Measurements from ENCODE around the gene SGCD.

DNA sequence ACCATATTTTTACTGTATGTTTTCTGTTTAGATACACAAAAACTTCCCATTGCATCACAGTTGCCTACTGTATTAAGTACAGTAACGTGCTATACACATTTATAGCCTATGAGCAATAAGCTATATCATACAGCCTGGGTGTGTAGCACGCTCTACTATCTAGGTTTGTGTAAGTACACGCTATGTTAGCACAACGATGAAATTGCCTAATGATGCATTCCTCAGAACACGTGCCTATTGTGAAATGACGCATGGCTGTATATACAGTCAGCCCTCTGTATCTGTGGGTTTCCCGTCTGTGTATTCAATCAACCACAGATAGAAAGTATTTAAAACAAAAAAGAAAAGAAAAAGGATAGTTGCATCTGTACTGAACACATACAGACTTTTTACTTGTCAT, 64.2 kb downstream of the SGCD start:
- TF ChIP-seq, protein P1, sequence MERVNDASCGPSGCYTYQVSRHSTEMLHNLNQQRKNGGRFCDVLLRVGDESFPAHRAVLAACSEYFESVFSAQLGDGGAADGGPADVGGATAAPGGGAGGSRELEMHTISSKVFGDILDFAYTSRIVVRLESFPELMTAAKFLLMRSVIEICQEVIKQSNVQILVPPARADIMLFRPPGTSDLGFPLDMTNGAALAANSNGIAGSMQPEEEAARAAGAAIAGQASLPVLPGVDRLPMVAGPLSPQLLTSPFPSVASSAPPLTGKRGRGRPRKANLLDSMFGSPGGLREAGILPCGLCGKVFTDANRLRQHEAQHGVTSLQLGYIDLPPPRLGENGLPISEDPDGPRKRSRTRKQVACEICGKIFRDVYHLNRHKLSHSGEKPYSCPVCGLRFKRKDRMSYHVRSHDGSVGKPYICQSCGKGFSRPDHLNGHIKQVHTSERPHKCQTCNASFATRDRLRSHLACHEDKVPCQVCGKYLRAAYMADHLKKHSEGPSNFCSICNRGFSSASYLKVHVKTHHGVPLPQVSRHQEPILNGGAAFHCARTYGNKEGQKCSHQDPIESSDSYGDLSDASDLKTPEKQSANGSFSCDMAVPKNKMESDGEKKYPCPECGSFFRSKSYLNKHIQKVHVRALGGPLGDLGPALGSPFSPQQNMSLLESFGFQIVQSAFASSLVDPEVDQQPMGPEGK (CRISPR knock-in tag; IDR thresholded peaks at IDR 0.05; ENCODE audit: borderline replicate concordance): no peak
- TF ChIP-seq, protein P2, sequence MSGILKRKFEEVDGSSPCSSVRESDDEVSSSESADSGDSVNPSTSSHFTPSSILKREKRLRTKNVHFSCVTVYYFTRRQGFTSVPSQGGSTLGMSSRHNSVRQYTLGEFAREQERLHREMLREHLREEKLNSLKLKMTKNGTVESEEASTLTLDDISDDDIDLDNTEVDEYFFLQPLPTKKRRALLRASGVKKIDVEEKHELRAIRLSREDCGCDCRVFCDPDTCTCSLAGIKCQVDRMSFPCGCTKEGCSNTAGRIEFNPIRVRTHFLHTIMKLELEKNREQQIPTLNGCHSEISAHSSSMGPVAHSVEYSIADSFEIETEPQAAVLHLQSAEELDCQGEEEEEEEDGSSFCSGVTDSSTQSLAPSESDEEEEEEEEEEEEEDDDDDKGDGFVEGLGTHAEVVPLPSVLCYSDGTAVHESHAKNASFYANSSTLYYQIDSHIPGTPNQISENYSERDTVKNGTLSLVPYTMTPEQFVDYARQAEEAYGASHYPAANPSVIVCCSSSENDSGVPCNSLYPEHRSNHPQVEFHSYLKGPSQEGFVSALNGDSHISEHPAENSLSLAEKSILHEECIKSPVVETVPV (CRISPR knock-in tag; IDR thresholded peaks at IDR 0.05): no peak
- no peak for TF ChIP-seq RARB (CRISPR knock-in tag; IDR thresholded peaks at IDR 0.05)
- no peak for TF ChIP-seq TOX (CRISPR knock-in tag; IDR thresholded peaks at IDR 0.05; ENCODE audit: borderline replicate concordance)
- TF ChIP-seq, protein P3, sequence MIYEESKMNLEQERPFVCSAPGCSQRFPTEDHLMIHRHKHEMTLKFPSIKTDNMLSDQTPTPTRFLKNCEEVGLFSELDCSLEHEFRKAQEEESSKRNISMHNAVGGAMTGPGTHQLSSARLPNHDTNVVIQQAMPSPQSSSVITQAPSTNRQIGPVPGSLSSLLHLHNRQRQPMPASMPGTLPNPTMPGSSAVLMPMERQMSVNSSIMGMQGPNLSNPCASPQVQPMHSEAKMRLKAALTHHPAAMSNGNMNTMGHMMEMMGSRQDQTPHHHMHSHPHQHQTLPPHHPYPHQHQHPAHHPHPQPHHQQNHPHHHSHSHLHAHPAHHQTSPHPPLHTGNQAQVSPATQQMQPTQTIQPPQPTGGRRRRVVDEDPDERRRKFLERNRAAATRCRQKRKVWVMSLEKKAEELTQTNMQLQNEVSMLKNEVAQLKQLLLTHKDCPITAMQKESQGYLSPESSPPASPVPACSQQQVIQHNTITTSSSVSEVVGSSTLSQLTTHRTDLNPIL (CRISPR knock-in tag; IDR thresholded peaks at IDR 0.05; ENCODE audit: low read depth): no peak
- no peak for TF ChIP-seq POU6F1 (CRISPR knock-in tag; IDR thresholded peaks at IDR 0.05; ENCODE audit: borderline replicate concordance, low read depth)
- TF ChIP-seq TSHZ2 (CRISPR knock-in tag; IDR thresholded peaks at IDR 0.05): no peak
